ENCODE results near the gene STAP2.
"Not testable (repeated sequence)": the region's sequence is repeated elsewhere in the genome, so short reads cannot be mapped to it uniquely, and the experiment has no call there.

Gene STAP2

DNA sequence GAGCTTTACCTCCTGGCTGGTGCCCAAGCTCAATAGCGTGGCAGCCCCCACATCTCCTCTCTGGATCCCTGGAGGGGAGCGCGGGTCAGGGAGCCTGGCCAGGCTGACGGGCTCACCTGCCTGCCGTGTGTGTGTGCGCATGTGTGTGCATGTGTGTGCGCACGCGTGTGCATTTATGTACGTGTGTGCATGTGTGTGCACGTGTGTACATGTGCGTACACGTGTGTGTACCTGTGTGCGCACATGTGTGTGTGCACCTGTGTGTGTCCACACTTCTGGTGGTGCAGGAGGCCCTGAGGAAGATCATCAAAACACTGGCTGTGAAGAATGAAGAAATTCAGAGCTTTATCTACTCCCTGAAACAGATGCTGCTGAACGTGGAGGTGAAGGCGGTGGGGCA is 33.0 kb downstream of the STAP2 start:
- no peak overlapping the region for H3K4me3 ChIP-seq
- H3K27ac ChIP-seq = no peak overlapping the region

GRCh38 chr19:4305257-4305612 is 33.4 kb downstream of the STAP2 start:
- no peak overlapping the region for H3K4me3 ChIP-seq
- no peak overlapping the region for H3K27ac ChIP-seq

DNA sequence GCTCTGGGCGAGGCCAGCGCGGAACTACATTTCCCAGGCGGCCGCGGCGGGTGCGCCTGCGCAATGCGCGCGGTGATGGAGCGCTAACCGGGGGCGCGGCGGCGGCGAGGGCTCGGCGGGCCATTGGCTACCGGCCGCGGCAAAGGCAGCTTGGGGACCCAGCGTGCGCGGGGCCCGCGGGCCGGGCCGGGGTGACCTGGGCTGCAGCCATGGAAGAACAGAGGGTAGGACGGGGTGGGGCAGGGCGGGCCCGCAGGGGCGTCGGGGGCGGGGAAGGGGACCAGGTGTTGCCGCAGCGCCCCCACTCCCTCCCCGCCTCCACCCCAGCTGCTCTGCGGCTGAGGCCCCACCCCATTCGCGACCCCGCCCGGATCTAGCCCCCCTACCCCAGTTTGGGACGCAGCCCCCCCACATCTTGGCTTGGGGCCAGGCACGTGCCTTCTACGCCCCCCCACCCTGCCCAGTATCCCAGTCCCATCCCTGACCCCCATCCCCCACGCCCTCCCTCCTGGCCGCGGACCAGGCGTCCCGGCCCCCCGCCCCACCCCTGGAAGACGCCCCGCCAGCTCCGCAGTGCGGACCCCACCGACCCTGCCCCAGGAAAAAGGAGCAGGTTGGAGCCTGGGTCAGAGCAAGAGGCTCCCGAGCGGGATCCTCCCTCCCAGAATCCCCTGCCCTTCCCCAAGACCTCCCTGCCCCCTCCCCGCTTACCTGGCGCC is 33.9 kb downstream of the STAP2 start, which contains the start of gene FSD1:
Gene FSD1, plus strand, starts transcription at position 61 of the 719 bp plus-strand sequence. Its CDS starts 149 bp downstream, at position 210.
- H3K4me3 ChIP-seq = peak within 1 kb of the TSS in 6 of 7 experiments; percentile 8 to 37 (median 21)

GRCh38 chr19:4303819-4304537 is 34.6 kb downstream of the STAP2 start:
- H3K4me3 ChIP-seq = peak overlapping the region in 4 of 7 experiments; percentile 13 to 37 (median 21)
- H3K27ac ChIP-seq = no peak overlapping the region

More for the DNA sequence above, 33.9 kb downstream of the STAP2 start, which contains the start of gene FSD1:
- H3K27ac ChIP-seq = no peak within 1 kb of the TSS

DNA sequence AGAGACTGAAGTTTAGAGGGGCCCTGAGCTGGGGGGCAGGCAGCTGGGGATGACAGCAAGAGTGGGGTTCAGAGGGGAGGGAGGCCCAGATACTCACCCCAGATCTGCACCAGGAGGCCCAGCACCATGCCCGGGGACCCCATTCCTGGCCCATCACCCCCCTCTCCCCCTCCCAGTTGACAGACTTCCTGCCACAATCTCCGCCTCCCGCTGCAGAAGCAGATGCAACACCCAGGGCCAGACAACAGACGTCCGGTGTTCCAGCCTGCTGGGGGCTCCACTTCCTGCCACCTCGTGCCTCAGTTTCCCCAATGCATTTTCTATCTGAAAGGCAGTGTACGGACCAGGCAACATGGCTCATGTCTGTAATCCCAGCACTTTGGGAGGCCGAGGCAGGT is 36.4 kb downstream of the STAP2 start, which contains the start of gene TMIGD2:
Gene TMIGD2, minus strand, starts transcription at position 147 of the 398 bp plus-strand sequence. Its CDS starts 4 bp downstream, at position 143.
- H3K27ac ChIP-seq = no peak within 1 kb of the TSS
- no peak within 1 kb of the TSS for H3K4me3 ChIP-seq

DNA sequence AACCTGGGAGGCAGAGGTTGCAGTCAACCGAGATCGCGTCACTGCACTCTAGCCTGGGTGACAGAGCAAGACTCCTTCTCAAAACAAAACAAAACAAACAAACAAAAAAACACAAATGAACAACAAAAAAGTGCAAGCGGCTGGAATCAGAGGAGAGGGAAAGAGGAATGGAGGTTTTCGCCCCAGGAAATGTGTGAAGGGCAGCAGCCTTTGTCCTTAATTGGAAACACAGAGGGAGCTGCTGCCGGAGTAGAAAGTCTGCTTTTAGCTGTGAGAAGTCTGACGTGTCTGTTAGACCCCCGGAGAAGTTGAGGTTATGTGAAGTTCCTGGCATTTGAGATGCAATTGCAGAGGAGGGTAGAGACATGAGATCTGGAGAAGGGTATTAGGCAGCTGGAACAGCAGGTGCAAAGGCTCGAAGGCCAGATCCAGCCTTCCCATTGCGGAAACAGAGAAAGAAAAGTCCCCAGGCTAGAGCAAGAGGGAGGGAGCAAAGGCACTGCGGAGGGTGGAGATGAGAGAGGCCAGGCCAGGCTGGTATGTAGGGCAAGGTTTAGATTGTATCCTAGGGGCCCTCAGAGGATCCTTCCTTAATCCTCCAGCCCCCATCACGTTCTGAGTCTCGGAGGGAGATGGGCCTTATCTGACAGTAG is 36.9 kb downstream of the STAP2 start:
- H3K4me3 ChIP-seq = no peak overlapping the region

DNA sequence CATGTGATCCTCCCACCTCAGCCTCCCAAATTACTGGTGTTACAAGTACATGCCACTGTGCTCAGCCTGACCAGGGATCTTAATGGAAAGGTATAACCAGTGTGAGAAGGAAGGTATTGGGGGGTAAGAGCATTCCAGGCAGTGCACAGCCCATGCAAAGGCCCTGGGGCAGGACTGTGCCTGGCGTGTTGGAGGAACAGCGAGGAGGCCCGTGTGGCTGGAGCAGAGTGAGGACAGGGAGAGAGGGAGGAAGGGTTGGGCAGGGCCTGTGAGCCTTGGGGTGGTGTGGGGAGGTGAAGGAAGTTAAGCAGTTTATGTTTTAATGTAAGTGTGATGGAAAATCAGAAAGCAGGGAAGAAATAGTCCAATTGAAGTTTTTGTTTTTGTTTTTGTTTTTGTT is 38.0 kb downstream of the STAP2 start:
- H3K4me3 ChIP-seq = no peak overlapping the region
- H3K27ac ChIP-seq = no peak overlapping the region

More for the DNA sequence above, 36.9 kb downstream of the STAP2 start:
- H3K27ac ChIP-seq = no peak overlapping the region

DNA sequence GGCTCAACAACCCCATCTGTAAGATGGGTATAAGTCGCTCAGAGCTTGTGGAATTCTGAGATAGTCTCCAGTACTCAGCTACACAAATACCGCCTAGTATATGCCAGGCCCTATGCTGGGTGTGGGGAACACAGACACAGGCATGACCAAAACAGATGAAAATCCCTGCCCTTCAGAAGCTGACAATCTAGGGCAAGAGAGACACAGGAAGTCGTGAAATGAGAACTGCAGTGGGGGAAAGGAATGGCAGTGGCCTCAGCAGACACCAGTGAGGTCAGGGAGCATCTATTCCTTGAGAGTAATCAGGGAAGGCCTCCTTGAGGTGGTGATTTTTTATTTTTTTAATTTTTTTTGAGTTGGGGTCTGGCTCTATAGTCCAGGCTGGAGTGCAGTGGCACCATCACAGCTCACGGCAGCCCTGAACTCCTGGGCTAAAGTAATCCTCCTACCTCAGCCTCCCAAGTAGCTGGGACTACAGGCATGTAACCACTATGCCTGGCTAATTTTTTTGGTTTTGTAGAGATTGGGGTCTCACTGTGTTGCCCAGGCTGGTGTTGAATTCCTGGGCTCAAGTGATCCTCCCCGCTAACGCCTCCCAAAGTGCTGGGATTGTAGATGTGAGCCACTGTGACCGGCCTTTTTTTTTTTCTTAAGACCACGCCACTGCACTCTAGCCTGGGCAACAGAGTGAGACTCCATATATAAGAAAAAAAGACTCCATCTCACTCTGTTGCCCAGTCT is 39.6 kb downstream of the STAP2 start:
- Histone ChIP-seq H3K27ac (no peak overlapping the region), H3K4me3 (no peak overlapping the region)

DNA sequence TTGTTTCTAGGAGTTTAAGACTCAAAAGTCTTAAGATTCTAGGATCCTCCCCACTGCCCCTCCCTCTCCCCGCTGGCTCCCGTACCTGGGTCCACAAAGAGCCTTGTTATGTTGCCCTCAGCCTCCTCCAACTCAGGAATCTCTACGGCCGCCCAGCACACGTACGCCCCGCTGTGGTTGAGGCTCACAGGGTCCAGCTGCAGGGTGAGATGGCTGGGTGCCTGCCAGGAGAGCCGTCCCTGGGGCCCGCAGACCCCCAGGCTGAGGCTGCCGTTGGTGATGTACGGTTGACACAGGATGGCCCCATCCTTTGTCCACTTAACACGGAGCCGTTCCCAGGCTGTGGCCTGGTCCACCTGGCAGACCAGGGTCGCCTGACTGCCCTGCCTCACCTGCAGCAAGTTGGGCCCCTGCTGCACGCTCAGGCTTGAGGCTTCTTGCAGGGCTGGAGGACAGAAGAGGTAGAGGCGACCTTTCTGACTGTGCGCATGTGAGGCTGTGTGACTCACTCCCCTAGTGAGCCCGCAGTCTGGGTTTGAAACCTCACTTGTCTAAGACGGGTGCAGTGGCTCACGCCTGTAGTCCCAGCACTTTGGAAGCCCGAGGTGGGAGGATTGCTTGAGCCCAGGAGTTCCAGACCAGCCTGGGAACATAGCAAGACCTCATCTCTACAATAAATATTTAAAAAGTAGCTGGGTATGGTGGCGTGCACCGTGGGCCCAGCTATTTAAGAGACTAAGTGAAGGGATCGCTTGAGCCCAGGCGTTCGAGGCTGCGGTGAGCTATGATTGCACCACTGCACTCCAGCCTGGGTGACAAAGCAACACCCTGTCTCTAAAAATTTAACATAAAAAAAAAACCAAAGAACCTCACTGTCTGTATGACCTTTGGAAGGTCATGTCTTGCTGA is 40.5 kb downstream of the STAP2 start:
- H3K4me3 ChIP-seq = no peak overlapping the region
- no peak overlapping the region for H3K27ac ChIP-seq

- H3K4me3 ChIP-seq = no peak overlapping the region
- no peak overlapping the region for H3K27ac ChIP-seq
Measured at GRCh38 chr19:4295972-4296771, 42.5 kb downstream of the STAP2 start.

DNA sequence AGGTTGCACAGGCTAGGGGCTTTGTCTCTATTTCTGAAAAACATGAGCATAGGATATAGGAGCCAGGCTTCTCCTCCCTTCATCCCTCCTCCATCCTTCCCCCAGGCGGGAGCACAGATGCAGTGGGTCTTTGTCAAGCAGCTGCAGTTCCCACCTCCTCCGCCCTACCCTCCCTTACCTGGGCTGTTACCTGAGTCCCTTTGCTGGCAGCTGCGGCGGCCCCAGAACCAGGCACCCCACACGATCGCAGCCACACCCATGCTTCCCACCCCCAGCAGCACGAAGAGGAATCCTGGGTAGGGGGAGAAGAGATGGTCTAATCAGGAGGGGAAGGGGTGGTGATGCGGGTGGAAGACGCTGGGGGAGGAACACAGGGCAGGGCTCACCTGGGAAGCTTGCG is 44.2 kb downstream of the STAP2 start:
- Histone ChIP-seq H3K27ac (no peak overlapping the region), H3K4me3 (no peak overlapping the region)

DNA sequence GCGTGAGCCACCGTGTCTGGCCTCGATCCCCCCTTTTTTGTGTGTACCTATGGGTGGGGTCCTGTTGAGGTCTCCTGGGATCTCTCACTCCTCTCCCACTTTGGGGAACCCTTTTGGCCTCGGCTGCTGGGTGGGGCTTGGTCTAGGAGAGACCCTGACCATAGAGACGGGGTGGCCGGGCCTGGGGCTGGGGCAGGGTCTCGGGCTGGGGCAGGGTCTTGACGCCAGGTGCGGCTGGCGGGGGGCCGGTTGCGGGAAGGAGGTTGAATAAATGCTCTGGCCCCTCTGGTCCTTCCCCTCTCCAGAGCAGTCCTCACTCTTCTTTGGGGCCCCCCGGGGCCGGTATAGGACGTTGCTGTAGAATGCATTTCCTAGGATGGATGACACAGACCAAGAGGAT is 46.1 kb downstream of the STAP2 start:
- Histone ChIP-seq H3K27ac (no peak overlapping the region), H3K4me3 (no peak overlapping the region)

DNA sequence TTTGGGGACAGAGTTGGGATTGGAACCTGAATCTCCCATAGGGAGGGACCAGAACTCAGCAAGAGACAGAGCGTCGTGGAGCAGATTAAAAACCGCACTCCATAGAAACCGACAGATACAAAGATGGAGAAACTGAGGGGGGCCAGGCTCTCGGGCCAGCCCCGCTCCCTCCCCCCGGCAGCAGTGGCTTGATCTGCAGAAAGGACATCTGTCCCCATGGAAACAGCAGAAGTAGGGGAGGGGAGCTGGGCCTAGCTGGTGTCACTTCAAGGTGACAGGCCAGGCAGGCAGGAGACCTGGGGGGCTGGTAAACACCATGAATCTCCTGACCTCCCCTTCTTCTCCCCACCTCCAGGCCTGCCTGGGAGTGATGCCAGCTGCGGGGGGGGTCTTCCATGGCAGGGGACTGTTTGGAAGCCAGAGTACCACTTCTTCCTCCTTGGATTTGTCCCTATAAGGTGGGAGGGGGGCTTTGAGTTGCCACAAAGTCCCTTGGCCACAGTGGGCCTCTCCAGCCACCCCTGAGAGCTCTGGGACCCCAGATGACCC is 47.4 kb downstream of the STAP2 start:
- H3K27ac ChIP-seq = no peak overlapping the region
- no peak overlapping the region for H3K4me3 ChIP-seq

DNA sequence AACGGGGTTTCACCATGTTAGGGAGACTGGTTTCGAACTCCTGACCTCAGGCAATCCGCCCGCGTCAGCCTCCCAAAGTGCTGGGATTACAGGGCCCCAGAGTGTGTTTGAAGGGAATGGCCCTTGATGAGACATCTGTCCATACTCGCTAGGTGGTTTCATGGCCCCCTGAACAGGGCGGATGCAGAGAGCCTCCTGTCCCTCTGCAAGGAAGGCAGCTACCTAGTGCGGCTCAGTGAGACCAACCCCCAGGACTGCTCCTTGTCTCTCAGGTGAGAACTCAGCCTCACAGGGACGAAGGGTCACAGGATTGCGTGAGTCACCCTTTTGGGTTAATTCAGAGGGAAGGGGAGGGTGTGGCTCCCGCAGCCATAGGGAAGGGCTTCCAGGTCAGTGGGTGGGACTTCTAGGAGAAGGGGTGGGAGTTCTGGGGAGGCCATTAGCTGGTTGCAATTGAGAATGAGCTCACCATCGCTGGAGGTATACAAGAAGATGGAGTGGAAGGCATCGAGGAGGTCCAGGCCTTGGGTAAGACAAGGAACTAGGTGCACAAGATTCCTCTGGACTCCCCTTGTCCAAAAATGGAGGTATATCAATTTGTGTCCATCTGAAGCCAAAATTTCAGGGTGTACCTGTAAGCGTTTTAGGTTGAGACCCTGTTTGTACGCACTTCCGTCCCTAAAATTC is 50.4 kb downstream of the STAP2 start:
- no peak overlapping the region for H3K4me3 ChIP-seq
- no peak overlapping the region for H3K27ac ChIP-seq

DNA sequence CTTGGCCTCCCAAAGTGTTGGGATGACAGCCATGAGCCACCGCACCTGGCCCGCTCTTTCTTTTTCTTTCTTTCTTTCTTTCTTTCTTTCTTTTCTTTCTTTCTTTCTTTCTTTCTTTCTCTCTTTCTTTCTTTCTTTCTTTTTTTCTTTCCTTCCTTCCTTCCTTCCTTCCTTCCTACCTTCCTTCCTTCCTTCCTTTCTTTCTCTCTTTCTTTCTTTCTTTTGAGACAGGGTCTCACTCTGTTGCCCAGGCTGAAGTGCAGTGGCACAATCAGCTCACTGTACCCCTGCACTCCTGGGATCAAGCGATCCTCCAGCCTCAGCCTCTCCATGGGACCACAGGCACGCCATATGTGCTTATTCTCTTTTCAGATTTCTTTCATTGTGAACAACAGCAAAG is 52.5 kb downstream of the STAP2 start:
- H3K27ac ChIP-seq, H3K4me3 ChIP-seq: not testable (repeated sequence)

DNA sequence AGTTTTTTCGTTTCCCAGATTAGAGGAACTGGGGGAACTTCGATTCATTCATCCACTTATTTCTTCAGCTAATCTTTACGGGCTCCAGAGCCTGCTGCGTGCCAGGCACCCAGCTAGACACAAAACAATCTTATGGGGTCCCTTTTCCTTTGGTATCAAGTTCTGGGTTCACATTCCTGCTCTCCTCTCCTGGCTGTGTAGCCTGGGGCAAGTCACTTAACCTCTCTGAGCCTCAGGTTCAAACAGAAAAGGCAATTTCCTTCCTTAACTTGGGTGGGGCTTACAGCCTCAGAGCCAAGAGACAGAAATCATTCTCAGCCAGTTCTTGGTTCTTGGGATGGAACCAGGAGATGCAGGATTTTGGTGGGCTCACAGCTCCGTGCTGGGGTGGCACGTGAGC is 53.7 kb downstream of the STAP2 start:
- no peak overlapping the region for H3K4me3 ChIP-seq
- H3K27ac ChIP-seq = no peak overlapping the region
